Endothelial cell of umbilical vein (primary cell): ENCODE data around the gene RGS11. TPM values are rescaled to one million over a fixed set of nuclear protein-coding genes. Genes with fewer than 3 reads are reported as not detected.

Experiments used
- BruUV-seq: library from RNA; stranded (reverse); fragments of 400-500 nt; replicated peaks from 2 replicates; lab custom pipeline; 2021; lab: Mats Ljungman, UMichigan
- CTCF ChIA-PET: fragments of 300-600, 350-600 bp; sonication (Branson Sonifier 250); formaldehyde crosslinking; loops from one replicate; lab custom pipeline; 2021; ENCODE audit warnings: antibody characterized with exemption, inconsistent platforms; lab: Charles Lee
- POLR2A ChIA-PET: fragments of 300-600, 350-600 bp; sonication (Branson Sonifier 250); formaldehyde crosslinking; loops from one replicate; lab custom pipeline; 2021; ENCODE audit warnings: antibody characterized with exemption, inconsistent platforms; lab: Charles Lee
- DNase-seq: peaks from one replicate; pipeline ENCODE4 v3.0.0-alpha.2; 2011; ENCODE audit warnings: low read depth, low spot score
- FAIRE-seq: peaks from 2 replicates; lab custom pipeline; 2011; peaks lifted over from hg19 to GRCh38; lab: Jason Lieb, UNC
- H2AFZ ChIP-seq: 2 replicates; pipeline ENCODE4 v1.6.0; 2012; ENCODE audit warnings: low read depth, low read length, control low read depth, inconsistent platforms
- H3K27ac ChIP-seq: 2 replicates; pipeline ENCODE4 v1.5.1; 2011; ENCODE audit warnings: low read depth, mild to moderate bottlenecking, control low read depth, low read length, moderate library complexity; ENCODE audit not compliant: insufficient read depth
- H3K27me3 ChIP-seq, 2 experiments: 2 replicates each; pipeline versions ENCODE4 v1.6.0 to v1.6.1; 2011; ENCODE audit warnings: low read length in 2 of 2, mixed read lengths in 1 of 2; ENCODE audit not compliant: control insufficient read depth in 2 of 2, insufficient read depth in 2 of 2
- H3K36me3 ChIP-seq, 2 experiments: 2 replicates in 1 of 2; 3 replicates in 1 of 2; pipeline ENCODE4 v1.5.1; 2011; ENCODE audit warnings: low read length in 2 of 2, mild to moderate bottlenecking in 1 of 2, moderate library complexity in 1 of 2; ENCODE audit not compliant: control insufficient read depth in 2 of 2, insufficient read depth in 2 of 2; ENCODE audit errors: extremely low read depth in 1 of 2
- H3K4me1 ChIP-seq: 3 replicates; pipeline ENCODE4 v1.5.1; 2011; ENCODE audit warnings: mild to moderate bottlenecking, low read length; ENCODE audit not compliant: control insufficient read depth, insufficient read depth; ENCODE audit errors: extremely low read depth
- H3K4me2 ChIP-seq: 2 replicates; pipeline ENCODE4 v1.6.1; 2011; ENCODE audit warnings: low read length, control low read depth, mixed read lengths; ENCODE audit not compliant: insufficient read depth
- H3K4me3 ChIP-seq, 3 experiments: fragments of 200-600 bp in 1 of 3; sonication (generic), shearing (Covaris generic) in 1 of 3; replicated peaks in 1 of 3; 2 replicates each; pipeline ENCODE4 v1.5.1; 2011 to 2016; ENCODE audit warnings: control low read depth in 3 of 3, low read length in 3 of 3, mild to moderate bottlenecking in 2 of 3, inconsistent platforms in 1 of 3, low read depth in 1 of 3, moderate library complexity in 1 of 3; ENCODE audit not compliant: insufficient read depth in 1 of 3
- H3K79me2 ChIP-seq: 2 replicates; pipeline ENCODE4 v1.6.0; 2012; ENCODE audit warnings: low read length, inconsistent platforms; ENCODE audit not compliant: control insufficient read depth, insufficient read depth
- H3K9ac ChIP-seq: replicated peaks from 2 replicates; pipeline ENCODE3; 2011; ENCODE audit warnings: low read length, control low read depth; ENCODE audit not compliant: insufficient read depth; ENCODE audit errors: extremely low read depth
- H3K9me1 ChIP-seq: replicated peaks from 3 replicates; pipeline ENCODE4 v1.6.0; 2011; ENCODE audit warnings: mild to moderate bottlenecking, low read length; ENCODE audit not compliant: control insufficient read depth, insufficient read depth; ENCODE audit errors: extremely low read depth
- H3K9me3 ChIP-seq: replicated peaks from 2 replicates; pipeline ENCODE4 v1.5.1; 2012; ENCODE audit warnings: low read length, inconsistent platforms; ENCODE audit not compliant: control insufficient read depth, insufficient read depth
- H4K20me1 ChIP-seq: replicated peaks from 2 replicates; pipeline ENCODE3; 2011; ENCODE audit warnings: mild to moderate bottlenecking, low read length; ENCODE audit not compliant: control insufficient read depth, insufficient read depth; ENCODE audit errors: extremely low read depth
- CTCF ChIP-seq, 2 donors: IDR thresholded peaks; 1 replicate in 1 of 2; 2 replicates in 1 of 2; pipeline ENCODE4 v1.5.1; 2011; ENCODE audit warnings: low read length in 2 of 2, mild to moderate bottlenecking in 2 of 2, moderate library complexity in 2 of 2, control low read depth in 1 of 2, inconsistent platforms in 1 of 2, low read depth in 1 of 2; ENCODE audit not compliant: insufficient read depth in 1 of 2; ENCODE audit errors: extremely low read depth in 1 of 2
- EZH2 ChIP-seq: IDR thresholded peaks from 2 replicates; pipeline ENCODE4 v1.6.1; 2012; ENCODE audit warnings: borderline replicate concordance, low read depth, mild to moderate bottlenecking, moderate library complexity, low read length, inconsistent platforms; ENCODE audit not compliant: severe bottlenecking
- FOS ChIP-seq: IDR thresholded peaks from 2 replicates; pipeline ENCODE4 v1.6.1; 2011; ENCODE audit warnings: mild to moderate bottlenecking, low read length, moderate library complexity, borderline replicate concordance; ENCODE audit not compliant: insufficient read depth
- GATA2 ChIP-seq: IDR thresholded peaks from 2 replicates; pipeline ENCODE4 v1.7.0; 2011; ENCODE audit warnings: low read depth, mild to moderate bottlenecking, moderate library complexity, mixed read lengths, low read length; ENCODE audit not compliant: insufficient read length, insufficient read depth
- JUN ChIP-seq: IDR thresholded peaks from 2 replicates; pipeline ENCODE4 v1.6.1; 2011; ENCODE audit warnings: borderline replicate concordance, low read depth; ENCODE audit not compliant: insufficient read length, insufficient read depth
- MAX ChIP-seq: IDR thresholded peaks from 2 replicates; pipeline ENCODE4 v1.6.1; 2011; ENCODE audit not compliant: insufficient read depth, insufficient read length
- MYC ChIP-seq: IDR thresholded peaks from one replicate; pipeline ENCODE4 v1.6.1; 2011; ENCODE audit warnings: mild to moderate bottlenecking, low read depth, low read length
- POLR2A ChIP-seq: IDR thresholded peaks from 2 replicates; pipeline ENCODE4 v1.6.1; 2012; ENCODE audit warnings: low read depth, mild to moderate bottlenecking, control low read depth, low read length
- POLR2AphosphoS5 ChIP-seq: IDR thresholded peaks from 2 replicates; pipeline ENCODE4 v1.6.1; 2012; ENCODE audit warnings: low read depth, mild to moderate bottlenecking, control low read depth, low read length, moderate library complexity; ENCODE audit not compliant: insufficient read depth
- dilution Hi-C: fragments of 300-500 bp; cut with MboI; formaldehyde crosslinking; loops from one replicate; pipeline ENCODE4 v1.15.0; 2019; ENCODE audit warnings: low sequenced_read_pairs; ENCODE audit not compliant: extremely low pct_ligation_motif_present
- intact Hi-C: fragments of 100-400 bp; cut with micrococcal nuclease; formaldehyde crosslinking; loops from one replicate; pipeline ENCODE4 v1.10.0; 2022
- polyA plus RNA-seq, 4 experiments: library from polyadenylated mRNA; depleted of rRNA in 3 of 4; stranded (reverse) in 3 of 4; unstranded in 1 of 4; fragments of >200 nt; gene quantifications; 2 replicates each; pipeline versions ENCODE4 v1.2.1 to v1.2.3, GENCODE V29; 2011 to 2012; ENCODE audit warnings: missing spikeins in 1 of 4
- total RNA-seq: library from RNA; stranded (reverse); gene quantifications from 2 replicates; pipeline ENCODE4 v1.2.3, GENCODE V29; 2021

The RGS11 gene
- total and polyA plus RNA-seq, 2 donors (not counting 3 experiments of a cell fraction or from before 2014, with no cell fraction given) = 3.0 to 4.9 TPM

GRCh38 chr16:263182-263774, 12.5 kb downstream of the RGS11 start:
- intact Hi-C loops (no loop called here), dilution Hi-C loops (no loop called here)
- Histone ChIP-seq H3K4me2 (no peak overlapping the region), H3K27me3 (no peaks in the 10 kb centered on the region), H4K20me1 (no peaks in the 10 kb centered on the region), H2AFZ (no peak overlapping the region), H3K27ac (no peak overlapping the region), H3K4me3 (no peak overlapping the region), H3K79me2 (no peaks in the 10 kb centered on the region), H3K9me3 (no peaks in the 10 kb centered on the region), H3K9ac (no peak overlapping the region), H3K36me3 (peaks cover 0 to 20% of the 10 kb centered on the region in 2 experiments), H3K4me1 (no peaks in the 10 kb centered on the region), H3K9me1 (no peaks in the 10 kb centered on the region)
- FAIRE-seq (no peak), DNase-seq (no peak)
- TF ChIP-seq CTCF (IDR thresholded peaks at IDR 0.05; ENCODE audit: extremely low read depth in 1 of 2, insufficient read depth in 1 of 2, low read depth in 1 of 2, low read length in 2 of 2) = no peak
- no peak for TF ChIP-seq GATA2
- TF ChIP-seq MYC = no peak
- no peak for TF ChIP-seq MAX
- no peak for TF ChIP-seq FOS
- TF ChIP-seq POLR2A = no peak
- TF ChIP-seq EZH2 = no peak
- no peak for TF ChIP-seq POLR2AphosphoS5
- TF ChIP-seq JUN = no peak
- POLR2A ChIA-PET = no interaction called here
- BruUV-seq = no TSS peak
- CTCF ChIA-PET = interaction anchor here (1.1 kb wide), 1 partner anchor 10 kb away, joined by 4 read pairs; no protein-coding TSS in a partner anchor
